ENCODE results near the gene FLRT1. TPM values are rescaled to one million over a fixed set of nuclear protein-coding genes. Genes with fewer than 3 reads are reported as not detected.

FLRT1 gene
- total and polyA plus RNA-seq, 2 experiments from 2014 or later = 0.76 to 1.1 TPM

- peaks cover 4% of the 10 kb centered on the region; the same call in 1 of the 2 replicates for H3K4me1 ChIP-seq (ENCODE audit: insufficient read depth)
- Mint-ChIP-seq H3K4me3 (no peak overlapping the region), H3K27ac (no peak overlapping the region), H3K4me1 (peaks cover 12% of the 10 kb centered on the region), H3K9me3 (no peaks in the 10 kb centered on the region; the same call in 2 of the 3 replicates), H3K36me3 (ENCODE audit: low read depth) (no peaks in the 10 kb centered on the region), H3K27me3 (ENCODE audit: insufficient read depth, low read depth, poor library complexity) (peaks cover 49% of the 10 kb centered on the region)
- DNase-seq (ENCODE audit: low spot score) = no peak
- peaks cover 77% of the 10 kb centered on the region for H3K27me3 ChIP-seq (ENCODE audit: insufficient read depth)
- no peaks in the 10 kb centered on the region for H3K36me3 ChIP-seq (ENCODE audit: insufficient read depth)
- no peaks in the 10 kb centered on the region for H3K9me2 ChIP-seq (ENCODE audit: insufficient read depth)
- no peak overlapping the region for H2AFZ ChIP-seq
- no peak overlapping the region for H3K4me3 ChIP-seq
- TF ChIP-seq, protein P1, sequence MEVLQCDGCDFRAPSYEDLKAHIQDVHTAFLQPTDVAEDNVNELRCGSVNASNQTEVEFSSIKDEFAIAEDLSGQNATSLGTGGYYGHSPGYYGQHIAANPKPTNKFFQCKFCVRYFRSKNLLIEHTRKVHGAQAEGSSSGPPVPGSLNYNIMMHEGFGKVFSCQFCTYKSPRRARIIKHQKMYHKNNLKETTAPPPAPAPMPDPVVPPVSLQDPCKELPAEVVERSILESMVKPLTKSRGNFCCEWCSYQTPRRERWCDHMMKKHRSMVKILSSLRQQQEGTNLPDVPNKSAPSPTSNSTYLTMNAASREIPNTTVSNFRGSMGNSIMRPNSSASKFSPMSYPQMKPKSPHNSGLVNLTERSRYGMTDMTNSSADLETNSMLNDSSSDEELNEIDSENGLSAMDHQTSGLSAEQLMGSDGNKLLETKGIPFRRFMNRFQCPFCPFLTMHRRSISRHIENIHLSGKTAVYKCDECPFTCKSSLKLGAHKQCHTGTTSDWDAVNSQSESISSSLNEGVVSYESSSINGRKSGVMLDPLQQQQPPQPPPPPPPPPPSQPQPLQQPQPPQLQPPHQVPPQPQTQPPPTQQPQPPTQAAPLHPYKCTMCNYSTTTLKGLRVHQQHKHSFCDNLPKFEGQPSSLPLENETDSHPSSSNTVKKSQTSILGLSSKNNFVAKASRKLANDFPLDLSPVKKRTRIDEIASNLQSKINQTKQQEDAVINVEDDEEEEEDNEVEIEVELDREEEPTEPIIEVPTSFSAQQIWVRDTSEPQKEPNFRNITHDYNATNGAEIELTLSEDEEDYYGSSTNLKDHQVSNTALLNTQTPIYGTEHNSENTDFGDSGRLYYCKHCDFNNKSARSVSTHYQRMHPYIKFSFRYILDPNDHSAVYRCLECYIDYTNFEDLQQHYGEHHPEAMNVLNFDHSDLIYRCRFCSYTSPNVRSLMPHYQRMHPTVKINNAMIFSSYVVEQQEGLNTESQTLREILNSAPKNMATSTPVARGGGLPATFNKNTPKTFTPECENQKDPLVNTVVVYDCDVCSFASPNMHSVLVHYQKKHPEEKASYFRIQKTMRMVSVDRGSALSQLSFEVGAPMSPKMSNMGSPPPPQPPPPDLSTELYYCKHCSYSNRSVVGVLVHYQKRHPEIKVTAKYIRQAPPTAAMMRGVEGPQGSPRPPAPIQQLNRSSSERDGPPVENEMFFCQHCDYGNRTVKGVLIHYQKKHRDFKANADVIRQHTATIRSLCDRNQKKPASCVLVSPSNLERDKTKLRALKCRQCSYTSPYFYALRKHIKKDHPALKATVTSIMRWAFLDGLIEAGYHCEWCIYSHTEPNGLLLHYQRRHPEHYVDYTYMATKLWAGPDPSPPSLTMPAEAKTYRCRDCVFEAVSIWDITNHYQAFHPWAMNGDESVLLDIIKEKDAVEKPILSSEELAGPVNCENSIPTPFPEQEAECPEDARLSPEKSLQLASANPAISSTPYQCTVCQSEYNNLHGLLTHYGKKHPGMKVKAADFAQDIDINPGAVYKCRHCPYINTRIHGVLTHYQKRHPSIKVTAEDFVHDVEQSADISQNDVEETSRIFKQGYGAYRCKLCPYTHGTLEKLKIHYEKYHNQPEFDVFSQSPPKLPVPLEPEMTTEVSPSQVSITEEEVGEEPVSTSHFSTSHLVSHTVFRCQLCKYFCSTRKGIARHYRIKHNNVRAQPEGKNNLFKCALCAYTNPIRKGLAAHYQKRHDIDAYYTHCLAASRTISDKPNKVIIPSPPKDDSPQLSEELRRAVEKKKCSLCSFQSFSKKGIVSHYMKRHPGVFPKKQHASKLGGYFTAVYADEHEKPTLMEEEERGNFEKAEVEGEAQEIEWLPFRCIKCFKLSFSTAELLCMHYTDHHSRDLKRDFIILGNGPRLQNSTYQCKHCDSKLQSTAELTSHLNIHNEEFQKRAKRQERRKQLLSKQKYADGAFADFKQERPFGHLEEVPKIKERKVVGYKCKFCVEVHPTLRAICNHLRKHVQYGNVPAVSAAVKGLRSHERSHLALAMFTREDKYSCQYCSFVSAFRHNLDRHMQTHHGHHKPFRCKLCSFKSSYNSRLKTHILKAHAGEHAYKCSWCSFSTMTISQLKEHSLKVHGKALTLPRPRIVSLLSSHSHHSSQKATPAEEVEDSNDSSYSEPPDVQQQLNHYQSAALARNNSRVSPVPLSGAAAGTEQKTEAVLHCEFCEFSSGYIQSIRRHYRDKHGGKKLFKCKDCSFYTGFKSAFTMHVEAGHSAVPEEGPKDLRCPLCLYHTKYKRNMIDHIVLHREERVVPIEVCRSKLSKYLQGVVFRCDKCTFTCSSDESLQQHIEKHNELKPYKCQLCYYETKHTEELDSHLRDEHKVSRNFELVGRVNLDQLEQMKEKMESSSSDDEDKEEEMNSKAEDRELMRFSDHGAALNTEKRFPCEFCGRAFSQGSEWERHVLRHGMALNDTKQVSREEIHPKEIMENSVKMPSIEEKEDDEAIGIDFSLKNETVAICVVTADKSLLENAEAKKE (CRISPR knock-in tag; IDR thresholded peaks at IDR 0.05) = no peak
- TF ChIP-seq NANOG (IDR thresholded peaks at IDR 0.05; ENCODE audit: borderline replicate concordance) = no peak
- no peak for TF ChIP-seq EZH2phosphoT487 (IDR thresholded peaks at IDR 0.05; ENCODE audit: unreplicated experiment)
- no peak for TF ChIP-seq JUNB (IDR thresholded peaks at IDR 0.05; ENCODE audit: unreplicated experiment)
- no peak for TF ChIP-seq REST (IDR thresholded peaks at IDR 0.05; ENCODE audit: unreplicated experiment)
- no peak for TF ChIP-seq ZNF114 (CRISPR knock-in tag; IDR thresholded peaks at IDR 0.05)
- H4K20me1 ChIP-seq (replicated peaks; ENCODE audit: insufficient read depth) = no peaks in the 10 kb centered on the region
- no peak overlapping the region for H3K27ac ChIP-seq (ENCODE audit: low read depth)
- no peak overlapping the region for H3K4me2 ChIP-seq
- no peaks in the 10 kb centered on the region for H3K79me2 ChIP-seq (replicated peaks; ENCODE audit: insufficient read depth)
- H3F3A ChIP-seq (replicated peaks; ENCODE audit: low read depth) = no peaks in the 10 kb centered on the region
- ATAC-seq = no peak
Measured at GRCh38 chr11:64015510-64015909, 20.2 kb upstream of the FLRT1 start.
